ENCODE data around the gene BEND2. TPM values are rescaled to one million over a fixed set of nuclear protein-coding genes. Genes with fewer than 3 reads are reported as not detected.
"Not testable (repeated sequence)": the region's sequence is repeated elsewhere in the genome, so short reads cannot be mapped to it uniquely, and the experiment has no call there.

Gene BEND2
- under 1 TPM in 6 of 10 donors, not detected in 4; 0.03 to 0.14 (median 0.08) TPM for polyA plus RNA-seq (ENCODE audit: insufficient read length in 10 of 10)
- long read RNA-seq, donor 1 = 0 reads
- long read RNA-seq, donor 2 = 0 reads
- long read RNA-seq, donor 3 = 0 reads
- long read RNA-seq, donor 4 = 0 reads
- long read RNA-seq, donor 5 = 0 reads
- long read RNA-seq, donor 6 = 0 reads
- long read RNA-seq, donor 7 = 0 reads
- long read RNA-seq, donor 8 = 0 reads
- long read RNA-seq, donor 9 = 0 reads

- DNase-seq = no peak
These were observed at the start of gene BEND2 for GRCh38 chrX:18220786-18221185. Gene BEND2 (minus strand): TSS chrX:18220886. CDS start chrX:18220750, 136 bp downstream.

DNA sequence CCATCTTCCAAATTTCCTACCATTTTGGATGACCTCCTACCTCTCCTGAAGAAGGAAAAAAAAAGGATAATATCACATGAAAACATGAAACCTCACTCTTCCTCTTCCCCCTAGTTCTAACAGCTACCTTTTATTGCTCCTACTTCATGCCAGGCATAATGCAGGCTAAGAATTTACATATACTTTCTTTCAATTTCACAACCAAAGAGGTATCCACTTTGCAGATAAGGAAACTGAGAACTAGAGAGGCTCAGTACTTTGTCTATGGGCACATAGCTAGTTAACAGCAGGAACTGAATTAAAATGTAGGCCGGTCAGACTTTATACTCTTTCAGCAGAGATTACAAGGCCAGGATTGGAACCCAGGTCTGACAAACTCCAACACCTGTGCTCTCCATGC, 34.4 kb upstream of the BEND2 start:
- no peak for DNase-seq

DNA sequence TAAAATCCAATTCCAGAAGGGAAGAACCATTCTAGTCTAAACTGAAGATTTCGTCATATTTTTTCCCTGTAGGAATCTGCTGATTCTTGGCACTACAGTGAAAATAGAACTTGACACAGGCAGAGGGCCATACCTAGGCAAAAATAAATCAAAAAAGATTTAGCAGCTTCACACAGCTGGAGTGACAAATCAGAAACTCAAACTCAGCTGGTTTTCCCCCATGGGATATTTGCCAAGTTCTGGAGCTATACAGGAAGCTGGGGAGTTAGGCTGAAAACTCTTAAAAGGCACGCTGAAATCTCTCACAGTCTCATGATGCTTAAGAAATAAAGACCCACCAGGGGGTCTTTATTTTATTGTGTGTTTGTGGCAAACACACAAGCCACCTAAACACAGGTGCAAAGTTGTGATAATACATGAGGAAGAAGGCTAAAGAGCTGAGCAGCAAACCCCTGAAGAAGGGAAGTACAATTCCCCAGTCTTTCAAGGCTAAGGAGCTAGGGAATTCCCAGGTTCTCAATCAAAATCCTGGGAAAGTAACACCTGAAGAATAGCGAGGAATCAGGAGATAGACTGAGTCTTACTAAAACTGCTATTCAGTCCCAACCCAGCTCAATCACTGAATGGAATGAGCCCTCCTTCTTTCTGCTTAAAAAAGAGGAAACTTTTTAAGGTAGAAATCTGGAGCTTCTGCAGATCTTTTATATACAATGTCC, 32.1 kb upstream of the BEND2 start:
- peak; percentile 1 to 20 (median 6) for DNase-seq

GRCh38 chrX:18229646-18230045, 9.0 kb upstream of the BEND2 start:
- DNase-seq = not testable (repeated sequence)

DNA sequence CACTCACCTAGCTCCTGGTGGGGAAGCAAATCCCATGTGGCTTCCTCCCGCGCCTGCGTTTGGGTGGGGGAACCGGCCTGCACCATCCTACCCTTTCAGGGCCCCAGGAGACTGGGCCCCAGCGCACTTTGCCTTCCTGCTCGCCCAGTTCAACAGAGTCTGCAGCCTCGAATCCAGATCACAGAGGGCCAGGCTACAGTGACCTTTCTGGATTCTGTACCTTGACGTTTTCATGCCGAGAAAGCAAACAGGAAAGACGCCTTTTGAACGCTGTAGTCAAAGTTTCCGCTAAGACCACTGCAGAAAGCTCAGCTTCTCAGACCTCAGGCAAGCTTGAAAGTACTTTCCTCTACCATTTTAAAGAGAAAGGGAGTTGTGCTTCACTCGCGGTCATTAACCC, 7.4 kb upstream of the BEND2 start:
- no peak for DNase-seq

DNA sequence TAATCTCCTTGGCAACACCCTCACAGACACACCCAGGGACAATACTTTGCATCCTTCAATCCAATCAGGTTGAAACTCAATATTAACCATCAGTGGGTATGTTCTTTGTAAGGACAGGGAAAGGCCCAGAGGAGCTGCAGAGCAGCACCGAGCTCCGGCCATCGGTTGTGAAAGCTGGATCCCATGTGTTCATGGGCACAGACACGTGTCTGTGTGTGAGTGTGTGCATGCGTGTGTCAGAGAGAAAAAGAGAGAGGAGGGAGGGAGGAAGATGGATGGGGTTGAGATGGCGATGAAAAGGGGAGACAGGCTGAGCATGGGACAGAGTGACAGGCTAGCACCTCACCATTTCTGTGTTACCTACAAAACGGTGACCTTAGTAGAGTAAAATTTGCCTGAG, 6.8 kb upstream of the BEND2 start:
- DNase-seq = no peak

- peak in 2 of 3 donors; percentile 4 to 22 for DNase-seq
These were observed 10.2 kb downstream of the BEND2 start for GRCh38 chrX:18210470-18210869.

- no peak for DNase-seq
These were observed 14.0 kb downstream of the BEND2 start for GRCh38 chrX:18206657-18207056.

GRCh38 chrX:18203631-18204030, 17.1 kb downstream of the BEND2 start:
- no peak for DNase-seq

DNA sequence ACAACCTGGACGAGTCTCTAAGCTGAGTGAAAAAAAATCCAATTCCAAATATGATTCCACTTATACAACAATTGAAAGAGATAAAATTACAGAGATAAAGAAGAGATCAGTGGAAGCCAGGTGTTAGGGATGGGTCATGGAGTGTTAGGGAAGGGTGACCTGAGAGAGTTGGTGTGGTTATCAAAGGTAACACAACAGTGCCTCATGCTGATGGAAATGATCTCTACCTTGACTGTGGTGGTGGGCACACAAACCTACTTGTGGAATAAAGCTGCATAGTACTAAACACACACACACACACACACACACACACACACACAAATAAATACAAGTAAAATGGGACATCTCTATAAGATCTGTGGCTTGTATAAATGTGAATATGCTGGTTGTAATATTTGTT, 26.0 kb downstream of the BEND2 start:
- no peak for DNase-seq

- no peak for DNase-seq
These were observed 41.2 kb downstream of the BEND2 start for GRCh38 chrX:18179446-18179845.

DNA sequence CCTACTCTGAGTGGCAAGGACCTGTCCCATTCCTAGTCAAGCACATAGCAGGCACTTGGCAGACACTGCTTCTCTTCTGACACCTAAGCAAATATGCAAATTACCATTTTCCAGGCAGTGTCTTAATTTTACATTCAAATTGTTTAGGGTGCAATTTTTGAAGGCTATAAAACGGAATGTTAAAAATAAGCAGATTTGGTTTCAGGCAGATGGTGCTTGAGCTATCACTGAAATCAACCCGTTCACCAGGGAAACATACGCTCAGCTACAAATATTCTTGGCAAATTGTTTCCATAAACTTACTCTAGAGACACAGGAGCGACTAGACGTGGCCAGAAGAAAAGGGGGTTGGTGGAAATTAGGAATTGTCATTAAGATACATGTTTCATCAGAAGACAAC, 45.7 kb downstream of the BEND2 start:
- DNase-seq = no peak

- no peak for DNase-seq
These were observed 46.5 kb downstream of the BEND2 start for GRCh38 chrX:18174209-18174608.

GRCh38 chrX:18173494-18174180, 47.0 kb downstream of the BEND2 start:
- DNase-seq = no peak

GRCh38 chrX:18172970-18173369, 47.7 kb downstream of the BEND2 start:
- DNase-seq = no peak

DNA sequence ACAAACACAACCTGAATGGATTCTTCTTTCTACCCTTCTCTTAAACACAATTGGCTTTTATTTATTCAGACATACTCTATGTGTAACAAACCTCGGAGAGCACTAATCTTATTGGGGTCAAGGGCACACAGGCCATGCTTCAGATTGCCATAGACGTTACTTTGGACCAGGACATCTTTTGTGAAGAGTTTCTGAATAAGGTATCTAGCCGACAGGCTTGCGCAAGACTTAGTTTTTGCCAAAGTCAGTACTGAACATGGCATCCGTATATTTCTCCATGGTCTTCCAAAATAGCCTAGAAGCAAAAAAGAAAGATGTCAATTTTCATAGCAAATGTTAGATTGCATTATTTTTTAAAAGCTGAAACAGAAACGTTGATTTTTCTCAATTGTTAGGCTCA, 49.8 kb downstream of the BEND2 start:
- DNase-seq = no peak

DNA sequence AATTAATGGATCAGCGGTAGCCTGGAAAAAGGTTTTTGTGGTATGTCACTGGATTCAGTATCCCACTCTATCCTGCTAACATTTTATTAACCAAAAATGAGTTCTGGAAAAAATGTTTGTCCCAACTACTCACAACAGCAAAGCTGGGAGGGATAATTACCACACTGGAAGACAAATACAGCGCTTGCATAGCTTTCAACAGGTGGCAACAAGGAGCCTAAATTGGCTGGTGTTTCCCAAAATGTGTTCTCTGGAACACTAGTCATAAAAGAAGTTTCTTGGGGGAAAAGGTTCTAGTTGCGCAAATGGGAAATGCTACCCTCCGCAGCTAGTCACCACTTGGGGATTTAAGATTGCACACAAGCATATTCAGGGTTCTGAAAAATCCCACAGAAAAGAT, 54.6 kb downstream of the BEND2 start:
- DNase-seq = no peak

- no peak for DNase-seq
These were observed 60.3 kb downstream of the BEND2 start for GRCh38 chrX:18160369-18160768.

DNA sequence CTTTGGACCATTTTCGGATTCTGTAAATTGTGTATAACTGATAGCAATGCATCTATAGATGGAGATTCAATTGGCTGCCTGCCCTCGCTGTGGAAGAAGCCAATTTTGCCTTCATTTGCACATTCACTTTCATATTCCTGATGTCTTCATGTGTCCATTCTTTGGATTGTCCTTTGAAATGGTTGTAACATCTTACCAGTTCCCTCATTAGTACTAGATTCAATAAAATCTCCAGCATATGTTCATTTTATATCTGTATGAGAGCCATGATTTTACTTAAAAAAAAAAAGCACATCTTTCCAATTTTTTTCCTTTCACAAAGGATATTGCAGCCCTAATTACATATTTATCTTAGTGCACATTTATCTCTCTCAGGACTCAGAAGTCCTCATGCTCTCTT, 61.7 kb downstream of the BEND2 start:
- DNase-seq = no peak

DNA sequence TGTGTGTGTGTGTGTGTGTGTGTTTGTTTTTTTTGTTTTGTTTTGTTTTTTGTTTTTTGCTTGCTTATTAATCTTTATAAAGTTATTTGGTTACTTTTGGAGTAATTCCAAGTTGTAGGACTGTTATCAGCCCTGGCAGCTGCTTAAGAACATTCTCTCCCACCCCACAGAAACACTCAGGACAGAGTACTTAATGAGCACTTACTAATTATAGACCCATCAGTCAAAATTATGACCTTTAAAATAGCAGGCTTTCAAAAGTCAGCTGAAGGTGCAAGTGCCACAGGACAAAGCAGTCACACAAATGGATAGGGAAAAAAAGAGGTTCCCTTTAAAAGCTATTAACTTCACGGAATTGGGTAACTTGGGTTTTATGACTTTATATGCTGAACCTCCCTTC, 69.0 kb downstream of the BEND2 start:
- DNase-seq = no peak

DNA sequence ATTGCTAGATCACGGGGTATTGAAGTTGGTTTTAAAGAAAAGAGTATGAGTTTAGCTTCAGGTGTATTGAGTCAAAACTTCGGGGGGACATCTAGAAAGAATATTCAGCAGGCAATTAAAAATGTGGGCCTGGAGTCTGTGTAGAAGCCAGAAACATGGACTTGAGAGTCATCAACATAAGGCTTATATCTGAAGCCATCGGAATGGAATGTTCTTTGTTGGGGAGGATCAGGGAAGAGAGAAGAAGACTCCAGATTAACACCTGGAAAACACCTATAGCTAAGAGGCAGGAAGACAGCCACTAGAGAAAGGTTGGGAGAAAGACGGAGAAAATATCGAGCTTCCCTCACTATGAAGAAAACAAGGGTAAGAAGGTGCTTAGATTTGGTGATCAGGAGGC, 69.5 kb downstream of the BEND2 start:
- DNase-seq = no peak

GRCh38 chrX:18149454-18149853, 71.2 kb downstream of the BEND2 start:
- no peak for DNase-seq

- peak; percentile 8 to 35 (median 31) for DNase-seq
These were observed 73.7 kb downstream of the BEND2 start for GRCh38 chrX:18146954-18147353.
